NCI-H345 treated with DMSO at 0.1 percent for 48 hours (cell line): ENCODE results near the gene APOM.

Experiments
- DNase-seq: peaks from one replicate; lab custom pipeline; 2025; ENCODE audit not compliant: unreplicated experiment; lab: John Stamatoyannopoulos, UW

Gene APOM

GRCh38 chr6:31630177-31630934, 25.3 kb upstream of the APOM start:
- DNase-seq = no peak

- DNase-seq = no peak
Observed at GRCh38 chr6:31631209-31631608, 24.5 kb upstream of the APOM start.

- DNase-seq = no peak
Observed at GRCh38 chr6:31631681-31632278, 23.9 kb upstream of the APOM start.

- DNase-seq = no peak
Observed at GRCh38 chr6:31632279-31632946, 23.3 kb upstream of the APOM start.

- no peak for DNase-seq
Observed at GRCh38 chr6:31633447-31633846, 22.2 kb upstream of the APOM start.

- DNase-seq = no peak
Observed at GRCh38 chr6:31634131-31634530, 21.6 kb upstream of the APOM start.

GRCh38 chr6:31634969-31635575, 20.6 kb upstream of the APOM start:
- no peak for DNase-seq

- DNase-seq = no peak
Observed at GRCh38 chr6:31636698-31637596, 18.7 kb upstream of the APOM start.

- no peak for DNase-seq
Observed at GRCh38 chr6:31639043-31639442, 16.7 kb upstream of the APOM start.

GRCh38 chr6:31639449-31639861, 16.2 kb upstream of the APOM start:
- no peak for DNase-seq

GRCh38 chr6:31640612-31641011, 15.1 kb upstream of the APOM start:
- DNase-seq = no peak

- DNase-seq = no peak
Observed at GRCh38 chr6:31641370-31641769, 14.3 kb upstream of the APOM start.

GRCh38 chr6:31642798-31643570, 12.7 kb upstream of the APOM start:
- no peak for DNase-seq

- DNase-seq = no peak
Observed at GRCh38 chr6:31643818-31644454, 11.8 kb upstream of the APOM start.

GRCh38 chr6:31645325-31645724, 10.4 kb upstream of the APOM start:
- DNase-seq = no peak

GRCh38 chr6:31651602-31652191, 4.0 kb upstream of the APOM start:
- DNase-seq = peak; percentile 26

- no peak for DNase-seq
Observed at GRCh38 chr6:31652925-31653724, 2.6 kb upstream of the APOM start.

GRCh38 chr6:31654574-31655348, 933 bp upstream of the APOM start:
- no peak for DNase-seq
